Keratinocyte (primary cell): Measurements from ENCODE around the gene TMEM131. TPM values are rescaled to one million over a fixed set of nuclear protein-coding genes. Genes with fewer than 3 reads are reported as not detected.

Experiments
- DNase-seq: peaks from one replicate; pipeline ENCODE4 v3.0.0-alpha.2; 2011; ENCODE audit warnings: low read depth, missing footprints, low spot score
- FAIRE-seq: peaks from 2 replicates; lab custom pipeline; 2011; peaks lifted over from hg19 to GRCh38; lab: Jason Lieb, UNC
- H2AFZ ChIP-seq: 2 replicates; pipeline ENCODE4 v1.6.0; 2012; ENCODE audit warnings: low read length, control low read depth, inconsistent platforms; ENCODE audit not compliant: control insufficient read depth
- H3K27ac ChIP-seq: 2 replicates; pipeline ENCODE4 v1.5.1; 2011; ENCODE audit warnings: low read length; ENCODE audit not compliant: control insufficient read depth, insufficient read depth
- H3K27me3 ChIP-seq: 3 replicates; pipeline ENCODE4 v1.6.0; 2011; ENCODE audit warnings: low read length; ENCODE audit not compliant: control insufficient read depth, insufficient read depth; ENCODE audit errors: extremely low read depth
- H3K36me3 ChIP-seq, 2 experiments: 2 replicates in 1 of 2; 3 replicates in 1 of 2; pipeline ENCODE4 v1.5.1; 2011; ENCODE audit warnings: low read length in 2 of 2, mild to moderate bottlenecking in 1 of 2; ENCODE audit not compliant: control insufficient read depth in 2 of 2, insufficient read depth in 2 of 2; ENCODE audit errors: extremely low read depth in 1 of 2
- H3K4me1 ChIP-seq: 3 replicates; pipeline ENCODE4 v1.5.1; 2011; ENCODE audit warnings: low read length; ENCODE audit not compliant: control insufficient read depth, insufficient read depth; ENCODE audit errors: extremely low read depth
- H3K4me2 ChIP-seq: 3 replicates; pipeline ENCODE4 v1.6.0; 2011; ENCODE audit warnings: low read depth, low read length; ENCODE audit not compliant: control insufficient read depth, insufficient read depth; ENCODE audit errors: extremely low read depth
- H3K4me3 ChIP-seq, 3 experiments: fragments of 200-600 bp in 1 of 3; sonication (generic) in 1 of 3; 2 replicates in 2 of 3; 3 replicates in 1 of 3; pipeline ENCODE4 v1.5.1; 2011 to 2016; ENCODE audit warnings: low read length in 3 of 3, mild to moderate bottlenecking in 3 of 3, control low read depth in 2 of 3, inconsistent platforms in 1 of 3, low read depth in 1 of 3, mixed read lengths in 1 of 3, mixed run types in 1 of 3, moderate library complexity in 1 of 3; ENCODE audit not compliant: control insufficient read depth in 2 of 3, insufficient read depth in 2 of 3; ENCODE audit errors: extremely low read depth in 1 of 3
- H3K79me2 ChIP-seq: 2 replicates; pipeline ENCODE4 v1.6.0; 2012; ENCODE audit warnings: low read length; ENCODE audit not compliant: control insufficient read depth, insufficient read depth
- H3K9ac ChIP-seq: 3 replicates; pipeline ENCODE4 v1.6.0; 2011; ENCODE audit warnings: low read length; ENCODE audit not compliant: control insufficient read depth, insufficient read depth; ENCODE audit errors: extremely low read depth
- H3K9me1 ChIP-seq: 3 replicates; pipeline ENCODE4 v1.6.0; 2011; ENCODE audit warnings: low read length; ENCODE audit not compliant: control insufficient read depth, insufficient read depth; ENCODE audit errors: extremely low read depth
- H3K9me3 ChIP-seq: 2 replicates; pipeline ENCODE4 v1.5.1; 2012; ENCODE audit warnings: low read depth, low read length; ENCODE audit not compliant: control insufficient read depth
- H4K20me1 ChIP-seq: 3 replicates; pipeline ENCODE4 v1.6.0; 2011; ENCODE audit warnings: low read length; ENCODE audit not compliant: control insufficient read depth, insufficient read depth; ENCODE audit errors: extremely low read depth
- EZH2 ChIP-seq: IDR thresholded peaks from one replicate; pipeline ENCODE4 v1.6.1; 2012; ENCODE audit warnings: inconsistent platforms, mild to moderate bottlenecking, low read length, moderate library complexity
- dilution Hi-C: fragments of 300-500 bp; cut with MboI; formaldehyde crosslinking; loops from one replicate; pipeline ENCODE4 v1.7.0; 2020; ENCODE audit warnings: low sequenced_read_pairs; ENCODE audit not compliant: extremely low pct_ligation_motif_present
- polyA plus RNA-seq, 5 experiments: library from polyadenylated mRNA; depleted of rRNA in 3 of 5; stranded (reverse) in 3 of 5; stranded (forward) in 1 of 5; unstranded in 1 of 5; fragments of >200 nt; gene quantifications; 1 replicate in 1 of 5; 2 replicates in 3 of 5; 3 replicates in 1 of 5; pipeline versions ENCODE4 v1.2.1 to v1.2.3, GENCODE V29; 2011 to 2012; ENCODE audit warnings: missing spikeins in 2 of 5, low read depth in 1 of 5, low replicate concordance in 1 of 5
- TF ChIP-seq, protein P1 (sequence below), 3 experiments: IDR thresholded peaks in 1 of 3; conservative IDR thresholded peaks in 1 of 3; optimal IDR thresholded peaks in 1 of 3; 2 replicates in 2 of 3; 3 replicates in 1 of 3; pipeline versions ENCODE3 to v1.5.1; 2011; ENCODE audit warnings: low read length in 3 of 3, mild to moderate bottlenecking in 3 of 3, moderate library complexity in 2 of 3, control low read depth in 1 of 3, inconsistent platforms in 1 of 3; ENCODE audit not compliant: insufficient read depth in 2 of 3; ENCODE audit errors: extremely low read depth in 1 of 3

TMEM131 gene
- polyA plus RNA-seq, 1 donor (not counting 4 experiments of a cell fraction or from before 2014, with no cell fraction given), result 25.5 TPM

DNA sequence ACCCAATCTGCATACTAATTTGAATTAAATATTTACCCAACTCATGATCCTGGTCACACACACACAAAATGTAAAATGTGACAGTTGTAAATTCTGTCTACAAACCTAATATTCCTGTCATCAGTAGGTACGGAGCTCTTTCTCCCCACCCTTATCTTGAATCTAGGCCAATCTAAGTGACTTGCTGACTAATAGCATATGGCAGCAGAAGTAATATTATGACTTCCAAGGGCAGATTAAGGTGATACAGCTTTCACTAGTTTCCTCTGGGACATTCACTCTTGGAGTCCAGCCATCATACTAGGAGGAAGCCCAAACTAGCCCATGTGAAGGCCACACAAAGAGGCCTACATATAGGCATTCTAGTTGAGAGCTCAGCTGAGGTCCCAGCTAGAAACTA is 89.4 kb downstream of the TMEM131 start:
- Histone ChIP-seq H2AFZ (no peak overlapping the region), H3K9me3 (no peaks in the 10 kb centered on the region), H3K4me2 (no peak overlapping the region), H3K27ac (no peak overlapping the region), H3K4me1 (peaks cover 7% of the 10 kb centered on the region), H3K27me3 (no peaks in the 10 kb centered on the region), H3K4me3 (no peak overlapping the region), H3K9ac (no peak overlapping the region), H4K20me1 (peaks cover 2% of the 10 kb centered on the region), H3K36me3 (peaks cover 0 to 5% of the 10 kb centered on the region in 2 experiments), H3K9me1 (no peaks in the 10 kb centered on the region), H3K79me2 (peaks cover 13% of the 10 kb centered on the region)
- TF ChIP-seq, protein P1, sequence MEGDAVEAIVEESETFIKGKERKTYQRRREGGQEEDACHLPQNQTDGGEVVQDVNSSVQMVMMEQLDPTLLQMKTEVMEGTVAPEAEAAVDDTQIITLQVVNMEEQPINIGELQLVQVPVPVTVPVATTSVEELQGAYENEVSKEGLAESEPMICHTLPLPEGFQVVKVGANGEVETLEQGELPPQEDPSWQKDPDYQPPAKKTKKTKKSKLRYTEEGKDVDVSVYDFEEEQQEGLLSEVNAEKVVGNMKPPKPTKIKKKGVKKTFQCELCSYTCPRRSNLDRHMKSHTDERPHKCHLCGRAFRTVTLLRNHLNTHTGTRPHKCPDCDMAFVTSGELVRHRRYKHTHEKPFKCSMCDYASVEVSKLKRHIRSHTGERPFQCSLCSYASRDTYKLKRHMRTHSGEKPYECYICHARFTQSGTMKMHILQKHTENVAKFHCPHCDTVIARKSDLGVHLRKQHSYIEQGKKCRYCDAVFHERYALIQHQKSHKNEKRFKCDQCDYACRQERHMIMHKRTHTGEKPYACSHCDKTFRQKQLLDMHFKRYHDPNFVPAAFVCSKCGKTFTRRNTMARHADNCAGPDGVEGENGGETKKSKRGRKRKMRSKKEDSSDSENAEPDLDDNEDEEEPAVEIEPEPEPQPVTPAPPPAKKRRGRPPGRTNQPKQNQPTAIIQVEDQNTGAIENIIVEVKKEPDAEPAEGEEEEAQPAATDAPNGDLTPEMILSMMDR (optimal IDR thresholded peaks at IDR 0.05 in 1 of 3, IDR thresholded peaks at IDR 0.05 in 1 of 3, conservative IDR thresholded peaks at IDR 0.05 in 1 of 3; ENCODE audit: extremely low read depth in 1 of 3, insufficient read depth in 2 of 3, low read length in 3 of 3), result no peak
- no peak for TF ChIP-seq EZH2
- FAIRE-seq, result no peak
- dilution Hi-C loops, result no loop called here
- DNase-seq, result no peak

DNA sequence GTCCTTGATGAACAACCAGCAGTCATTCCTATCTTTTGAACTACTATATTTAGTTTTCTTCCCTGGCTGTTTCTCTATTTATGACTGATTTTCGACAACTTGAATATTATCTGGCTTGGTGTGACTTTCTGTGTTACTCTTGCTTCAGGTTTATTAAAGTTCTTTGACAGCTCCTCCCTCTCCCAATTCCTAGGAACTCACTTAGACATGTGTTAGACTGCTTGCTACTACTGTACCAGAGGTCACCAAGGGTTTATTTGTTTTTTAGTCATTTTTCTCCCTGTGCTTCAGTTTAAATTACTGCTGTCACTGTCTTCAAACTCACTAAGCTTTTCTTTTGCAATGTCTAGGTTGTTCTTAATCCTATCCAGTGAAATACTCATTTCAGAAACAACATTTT is 90.5 kb downstream of the TMEM131 start:
- no peak for TF ChIP-seq EZH2
- TF ChIP-seq, protein P1 (optimal IDR thresholded peaks at IDR 0.05 in 1 of 3, IDR thresholded peaks at IDR 0.05 in 1 of 3, conservative IDR thresholded peaks at IDR 0.05 in 1 of 3; ENCODE audit: extremely low read depth in 1 of 3, insufficient read depth in 2 of 3, low read length in 3 of 3), result no peak
- H3K79me2 ChIP-seq, result peaks cover 5% of the 10 kb centered on the region
- H2AFZ ChIP-seq, result no peak overlapping the region
- peaks cover 2% of the 10 kb centered on the region for H4K20me1 ChIP-seq
- H3K4me3 ChIP-seq, result no peak overlapping the region
- H3K4me2 ChIP-seq, result no peak overlapping the region
- H3K4me1 ChIP-seq, result peaks cover 7% of the 10 kb centered on the region
- DNase-seq (no peak), FAIRE-seq (no peak)
- no peaks in the 10 kb centered on the region for H3K9me3 ChIP-seq
- no peaks in the 10 kb centered on the region for H3K27me3 ChIP-seq
- no peak overlapping the region for H3K9ac ChIP-seq
- dilution Hi-C loops, result no loop called here
- H3K9me1 ChIP-seq, result no peaks in the 10 kb centered on the region
- peaks cover 0 to 5% of the 10 kb centered on the region in 2 experiments for H3K36me3 ChIP-seq
- no peak overlapping the region for H3K27ac ChIP-seq
